Fibroblast of lung (primary cell): ENCODE results near the gene NPR1. TPM values are rescaled to one million over a fixed set of nuclear protein-coding genes. Genes with fewer than 3 reads are reported as not detected.
"Not testable (repeated sequence)": the region's sequence is repeated elsewhere in the genome, so short reads cannot be mapped to it uniquely, and the experiment has no call there.

Experiments
- DNase-seq, 2 donors: peaks; one replicate each; pipeline versions ENCODE4 v3.0.0 to v3.0.0-alpha.2; 2010; ENCODE audit warnings: low read depth in 2 of 2
- H2AFZ ChIP-seq: 2 replicates; pipeline ENCODE4 v1.5.1; 2012; ENCODE audit warnings: low read length, control low read depth, inconsistent platforms
- H3K27ac ChIP-seq: 2 replicates; pipeline ENCODE4 v1.5.1; 2011; ENCODE audit warnings: low read length, control low read depth; ENCODE audit not compliant: insufficient read depth
- H3K27me3 ChIP-seq: 2 replicates; pipeline ENCODE4 v1.5.1; 2011; ENCODE audit warnings: mild to moderate bottlenecking, low read length; ENCODE audit not compliant: control insufficient read depth, insufficient read depth
- H3K36me3 ChIP-seq: 2 replicates; pipeline ENCODE4 v1.5.1; 2011; ENCODE audit warnings: low read length; ENCODE audit not compliant: control insufficient read depth, insufficient read depth
- H3K4me1 ChIP-seq: 2 replicates; pipeline ENCODE4 v1.5.1; 2011; ENCODE audit warnings: low read length; ENCODE audit not compliant: control insufficient read depth, insufficient read depth; ENCODE audit errors: extremely low read depth
- H3K4me2 ChIP-seq: 2 replicates; pipeline ENCODE4 v1.5.1; 2011; ENCODE audit warnings: low read length, control low read depth; ENCODE audit not compliant: insufficient read depth; ENCODE audit errors: extremely low read depth
- H3K4me3 ChIP-seq, 4 experiments: fragments of 200-600 bp in 1 of 4; sonication (generic) in 1 of 4; replicated peaks in 1 of 4; 2 replicates each; pipeline ENCODE4 v1.5.1; 2011 to 2016; ENCODE audit warnings: low read length in 4 of 4, low read depth in 3 of 4, mild to moderate bottlenecking in 3 of 4, control low read depth in 2 of 4, inconsistent platforms in 1 of 4, mixed read lengths in 1 of 4; ENCODE audit not compliant: insufficient read depth in 1 of 4; ENCODE audit errors: control extremely low read depth in 1 of 4
- H3K79me2 ChIP-seq: 2 replicates; pipeline ENCODE4 v1.5.1; 2012; ENCODE audit warnings: mild to moderate bottlenecking, low read length, inconsistent platforms; ENCODE audit not compliant: control insufficient read depth, insufficient read depth
- H3K9ac ChIP-seq: 2 replicates; pipeline ENCODE4 v1.5.1; 2011; ENCODE audit warnings: mild to moderate bottlenecking, low read length, control low read depth; ENCODE audit not compliant: insufficient read depth
- H3K9me3 ChIP-seq: 2 replicates; pipeline ENCODE4 v1.5.1; 2012; ENCODE audit warnings: low read depth, low read length; ENCODE audit not compliant: control insufficient read depth, insufficient read depth
- H4K20me1 ChIP-seq: 2 replicates; pipeline ENCODE4 v1.5.1; 2011; ENCODE audit warnings: low read length; ENCODE audit not compliant: control insufficient read depth, insufficient read depth; ENCODE audit errors: extremely low read depth
- EZH2 ChIP-seq: IDR thresholded peaks from 2 replicates; pipeline ENCODE4 v1.5.1; 2012; ENCODE audit warnings: low read length, control low read depth, mild to moderate bottlenecking; ENCODE audit errors: missing control alignments
- polyA plus RNA-seq, 2 donors: library from polyadenylated mRNA; depleted of rRNA in 1 of 2; stranded (reverse) in 1 of 2; unstranded in 1 of 2; fragments of >200 nt; gene quantifications; 2 replicates each; pipeline ENCODE4 v1.2.1, GENCODE V29; 2011 to 2012; ENCODE audit warnings: missing spikeins in 1 of 2
- total RNA-seq: library from RNA; depleted of rRNA; stranded (reverse); fragments of >200 nt; gene quantifications from 2 replicates; pipeline ENCODE4 v1.2.1, GENCODE V29; 2014
- TF ChIP-seq, protein P1 (sequence below), 2 donors: IDR thresholded peaks in 1 of 2; conservative IDR thresholded peaks in 1 of 2; 1 replicate in 1 of 2; 2 replicates in 1 of 2; pipeline ENCODE4 v1.5.1; 2011 to 2012; ENCODE audit warnings: low read length in 2 of 2, control low read depth in 1 of 2, inconsistent platforms in 1 of 2, low read depth in 1 of 2, mild to moderate bottlenecking in 1 of 2

The NPR1 gene
- total and polyA plus RNA-seq, 2 donors (not counting 1 experiment from before 2014, with no cell fraction given), result 0.14 to 0.66 TPM

DNA sequence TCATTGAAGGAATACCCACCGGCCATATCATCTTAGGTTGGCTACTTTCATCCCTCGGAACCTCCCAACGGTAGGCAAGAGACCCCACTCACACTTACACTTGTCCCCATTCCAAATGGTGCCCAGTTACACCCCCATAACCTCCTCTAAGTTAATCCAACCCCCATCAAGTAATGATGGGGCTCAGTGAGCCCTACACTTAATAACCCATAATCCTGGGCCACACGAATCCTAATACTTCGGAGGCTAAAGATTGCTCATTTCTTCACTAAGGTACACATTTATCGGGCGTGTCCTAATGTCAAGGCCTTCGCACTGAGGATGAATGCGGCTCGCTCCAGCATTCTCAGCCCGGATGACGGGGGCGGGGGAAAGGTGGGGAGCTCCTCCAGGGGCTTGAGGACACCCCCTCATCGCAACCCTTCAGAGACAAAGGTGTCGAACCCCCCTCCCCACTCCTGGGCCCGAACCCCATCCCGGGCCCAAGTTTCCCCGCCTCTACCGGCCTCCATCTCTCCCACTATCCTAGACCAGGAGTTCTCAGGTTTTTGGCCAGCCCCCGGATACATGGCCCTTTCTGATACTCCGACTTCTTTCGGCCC, 8.1 kb upstream of the NPR1 start:
- Histone ChIP-seq H2AFZ (peak overlapping the region; percentile 68), H4K20me1 (no peaks in the 10 kb centered on the region), H3K4me1 (peaks cover 9% of the 10 kb centered on the region), H3K4me3 (peak overlapping the region; percentile 96 to 100 (median 99)), H3K27me3 (no peaks in the 10 kb centered on the region), H3K79me2 (peaks cover 32% of the 10 kb centered on the region), H3K9ac (peak overlapping the region; percentile 92), H3K9me3 (no peaks in the 10 kb centered on the region), H3K4me2 (peak overlapping the region; percentile 93), H3K27ac (peak overlapping the region; percentile 94), H3K36me3 (peaks cover 11% of the 10 kb centered on the region)
- TF ChIP-seq, protein P1, sequence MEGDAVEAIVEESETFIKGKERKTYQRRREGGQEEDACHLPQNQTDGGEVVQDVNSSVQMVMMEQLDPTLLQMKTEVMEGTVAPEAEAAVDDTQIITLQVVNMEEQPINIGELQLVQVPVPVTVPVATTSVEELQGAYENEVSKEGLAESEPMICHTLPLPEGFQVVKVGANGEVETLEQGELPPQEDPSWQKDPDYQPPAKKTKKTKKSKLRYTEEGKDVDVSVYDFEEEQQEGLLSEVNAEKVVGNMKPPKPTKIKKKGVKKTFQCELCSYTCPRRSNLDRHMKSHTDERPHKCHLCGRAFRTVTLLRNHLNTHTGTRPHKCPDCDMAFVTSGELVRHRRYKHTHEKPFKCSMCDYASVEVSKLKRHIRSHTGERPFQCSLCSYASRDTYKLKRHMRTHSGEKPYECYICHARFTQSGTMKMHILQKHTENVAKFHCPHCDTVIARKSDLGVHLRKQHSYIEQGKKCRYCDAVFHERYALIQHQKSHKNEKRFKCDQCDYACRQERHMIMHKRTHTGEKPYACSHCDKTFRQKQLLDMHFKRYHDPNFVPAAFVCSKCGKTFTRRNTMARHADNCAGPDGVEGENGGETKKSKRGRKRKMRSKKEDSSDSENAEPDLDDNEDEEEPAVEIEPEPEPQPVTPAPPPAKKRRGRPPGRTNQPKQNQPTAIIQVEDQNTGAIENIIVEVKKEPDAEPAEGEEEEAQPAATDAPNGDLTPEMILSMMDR (conservative IDR thresholded peaks at IDR 0.05 in 1 of 2, IDR thresholded peaks at IDR 0.05 in 1 of 2; ENCODE audit: low read depth in 1 of 2, low read length in 2 of 2), result no peak
- no peak for TF ChIP-seq EZH2
- no peak for DNase-seq

DNA sequence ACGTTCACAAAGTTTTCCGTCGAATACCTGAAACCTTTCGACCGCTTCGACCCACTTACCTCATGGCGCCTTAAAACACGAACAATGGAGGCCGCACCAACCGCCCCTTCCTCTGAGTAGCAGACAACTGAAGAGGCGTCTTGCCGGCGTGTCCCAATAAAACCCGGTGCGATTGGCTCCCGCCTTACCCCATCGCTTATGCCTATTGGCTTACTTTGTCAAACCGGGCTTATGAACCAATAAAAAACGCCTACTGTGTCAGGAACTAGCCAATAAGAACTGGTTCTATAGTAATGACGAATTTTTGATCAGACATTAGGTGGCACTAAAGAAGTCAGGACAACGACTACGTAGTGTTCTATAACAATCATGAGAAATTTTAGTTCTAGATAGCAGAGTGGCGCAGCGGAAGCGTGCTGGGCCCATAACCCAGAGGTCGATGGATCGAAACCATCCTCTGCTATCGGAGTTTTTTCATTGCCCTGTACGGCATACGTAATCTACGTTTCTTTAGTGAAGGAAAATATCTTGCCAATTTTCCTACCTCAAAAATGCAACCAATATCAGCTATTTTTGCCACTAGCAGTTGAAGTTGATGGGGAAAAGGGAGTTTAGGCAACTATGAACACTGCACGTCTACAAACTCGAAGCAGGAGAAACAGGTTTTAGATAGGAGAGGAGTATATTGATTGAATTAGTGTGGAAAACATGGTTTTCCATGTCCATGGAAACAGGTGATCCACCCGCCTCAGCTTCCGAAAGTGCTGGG, 7.4 kb upstream of the NPR1 start, which contains the start of gene ILF2:
Gene ILF2, minus strand, starts transcription at position 135 of the 769 bp plus-strand sequence. Its CDS starts 71 bp downstream, at position 64.
- peak; percentile 100 for DNase-seq
- Histone ChIP-seq H3K27me3 (no peaks in the 10 kb centered on the region), H3K27ac (peak within 1 kb of the TSS; percentile 94), H3K79me2 (peaks cover 32% of the 10 kb centered on the region), H2AFZ (peak within 1 kb of the TSS; percentile 68), H4K20me1 (no peaks in the 10 kb centered on the region), H3K9me3 (no peaks in the 10 kb centered on the region), H3K9ac (peak within 1 kb of the TSS; percentile 92), H3K4me2 (peak within 1 kb of the TSS; percentile 93), H3K36me3 (peaks cover 11% of the 10 kb centered on the region), H3K4me1 (peaks cover 9% of the 10 kb centered on the region), H3K4me3 (peak within 1 kb of the TSS; percentile 96 to 100 (median 99))
- no peak for TF ChIP-seq EZH2
- TF ChIP-seq, protein P1 (conservative IDR thresholded peaks at IDR 0.05 in 1 of 2, IDR thresholded peaks at IDR 0.05 in 1 of 2; ENCODE audit: low read depth in 1 of 2, low read length in 2 of 2), result peak; percentile 17 to 25

DNA sequence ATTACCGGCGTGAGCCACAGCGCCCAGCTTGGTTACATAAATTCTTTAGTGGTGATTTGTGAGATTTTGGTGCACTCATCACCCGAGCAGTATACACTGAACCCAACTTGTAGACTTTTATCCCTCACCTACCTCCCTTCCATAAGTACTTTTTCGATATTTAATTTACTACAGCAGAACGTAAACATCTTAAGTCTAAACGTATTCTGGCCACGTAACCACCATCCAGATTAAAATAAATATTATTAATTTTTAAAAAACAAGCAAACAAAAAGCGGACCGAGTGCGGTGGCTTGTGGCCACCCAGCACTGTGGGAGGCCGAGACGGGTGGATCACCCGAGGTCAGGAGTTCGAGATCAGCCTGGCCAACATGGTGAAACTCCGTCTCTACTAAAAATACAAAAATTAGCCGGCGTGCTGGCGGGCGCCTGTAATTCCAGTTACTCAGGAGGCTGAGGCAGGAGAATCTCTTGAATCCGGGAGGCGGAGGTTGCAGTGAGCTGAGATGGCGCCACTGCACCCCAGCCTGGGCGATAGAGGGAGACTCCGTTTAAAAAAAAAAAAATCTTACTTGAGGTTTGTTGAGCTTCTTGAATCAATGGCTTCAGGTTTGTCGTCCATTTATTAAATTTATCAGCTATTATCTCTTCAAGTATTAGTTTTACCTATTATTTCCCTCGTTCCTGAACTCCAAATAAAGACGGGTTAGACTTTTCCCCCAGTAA, 6.7 kb upstream of the NPR1 start:
- H3K36me3 ChIP-seq, result peaks cover 10% of the 10 kb centered on the region
- H2AFZ ChIP-seq, result peak overlapping the region; percentile 62
- H3K4me3 ChIP-seq, result peak overlapping the region; percentile 34 to 83 (median 53)
- not testable (repeated sequence) for H3K27me3 ChIP-seq, DNase-seq, H3K9ac ChIP-seq, H3K9me3 ChIP-seq, H3K4me1 ChIP-seq, H4K20me1 ChIP-seq
- H3K4me2 ChIP-seq, result peak overlapping the region; percentile 75
- H3K27ac ChIP-seq, result peak overlapping the region; percentile 50
- peaks cover 32% of the 10 kb centered on the region for H3K79me2 ChIP-seq
